ENCODE results near the gene GMNN. TPM values are rescaled to one million over a fixed set of nuclear protein-coding genes. Genes with fewer than 3 reads are reported as not detected.

Gene GMNN
- total RNA-seq, 4 donors from 2014 or later: 4.1 to 8.0 (median 5.4) TPM

- H3K36me3 ChIP-seq: peaks cover 0 to 7% (median 0%) of the 10 kb centered on the region in 4 donors
- H3K27ac ChIP-seq (replicated peaks in 1 of 4): no peak overlapping the region
- no peak for DNase-seq (ENCODE audit: extremely low spot score)
- no peak for TF ChIP-seq EP300 (IDR thresholded peaks at IDR 0.05)
- TF ChIP-seq POLR2A (IDR thresholded peaks at IDR 0.05; ENCODE audit: low read depth): no peak
- no peak for TF ChIP-seq POLR2AphosphoS5 (IDR thresholded peaks at IDR 0.05)
- TF ChIP-seq CTCF (IDR thresholded peaks at IDR 0.05): no peak
- H3K9me3 ChIP-seq: no peaks in the 10 kb centered on the region
- no peaks in the 10 kb centered on the region for H3K27me3 ChIP-seq
- H3K4me1 ChIP-seq: peaks cover 12 to 18% (median 14%) of the 10 kb centered on the region in 4 donors
- intact Hi-C loops (cut with DNase I): no loop called here
- WGBS: 93% methylated on average over 4 of the region's 4 CpGs
- H3K4me3 ChIP-seq: no peak overlapping the region
Measured at GRCh38 chr6:24833711-24834386, 59.1 kb downstream of the GMNN start.

Other genes starting within 250 kb of the GMNN start
- under 1 TPM; under 0.01 to 0.33 (median 0.15) TPM for gene KIAA0319, start 128.7 kb upstream of the GMNN start, total RNA-seq
- 10 to 100 TPM; 25.2 to 44.4 (median 37.6) TPM for gene TDP2, start 108.0 kb upstream of the GMNN start, total RNA-seq
- gene ACOT13, start 107.9 kb upstream of the GMNN start, total RNA-seq: 1 to 10 TPM; 5.8 to 9.4 (median 7.2) TPM
- gene C6orf62, start 55.8 kb upstream of the GMNN start, total RNA-seq: 10 to 100 TPM; 30.7 to 50.5 (median 40.9) TPM
- not detected for gene ARMH2, start 24.0 kb downstream of the GMNN start, total RNA-seq
- gene RIPOR2, start 161.0 kb downstream of the GMNN start, total RNA-seq: 10 to 100 TPM in 1 of 4 donors, 1 to 10 TPM in 3; 2.6 to 14.4 (median 5.1) TPM

Data from esophagus muscularis mucosa (tissue), 4 donors.